HEK293 (cell line): ENCODE measurements around the gene SSPN.

Source experiments
- CTCF ChIA-PET: fragments of 350-600 bp; formaldehyde crosslinking; extraction: SDS; loops from one replicate; lab custom pipeline; 2021; ENCODE audit warnings: antibody characterized with exemption; lab: Yijun Ruan, JAX
- POLR2A ChIA-PET: fragments of 300-600 bp; formaldehyde crosslinking; extraction: SDS; loops from one replicate; lab custom pipeline; 2020; ENCODE audit warnings: antibody characterized with exemption, inconsistent platforms; lab: Yijun Ruan, JAX
- H3K27ac ChIP-seq: fragments of 200-500 bp; sonication (Bioruptor generic); 2 replicates; pipeline ENCODE4 v1.5.1; 2014; ENCODE audit warnings: low read depth, low read length, control low read depth, inconsistent platforms; ENCODE audit errors: extremely low read depth
- H3K36me3 ChIP-seq, 2 experiments: fragments of 200-500 bp in 1 of 2; sonication (Bioruptor generic) in 1 of 2; 1 replicate in 1 of 2; 2 replicates in 1 of 2; pipeline ENCODE4 v1.5.1; 2014 to 2017; ENCODE audit warnings: inconsistent platforms in 2 of 2, low read length in 2 of 2; ENCODE audit not compliant: control insufficient read depth in 2 of 2, insufficient read depth in 1 of 2
- H3K4me1 ChIP-seq: fragments of 200-500 bp; sonication (Bioruptor generic); 2 replicates; pipeline ENCODE4 v1.5.1; 2014; ENCODE audit warnings: mild to moderate bottlenecking, low read length, inconsistent platforms; ENCODE audit not compliant: control insufficient read depth, insufficient read depth
- H3K4me3 ChIP-seq: 2 replicates; pipeline ENCODE4 v1.5.1; 2011; ENCODE audit warnings: low read depth, mild to moderate bottlenecking, control low read depth, low read length, moderate library complexity
- H3K9me3 ChIP-seq: fragments of 200-500 bp; sonication (Bioruptor generic); 2 replicates; pipeline ENCODE4 v1.5.1; 2014; ENCODE audit warnings: low read depth, low read length, inconsistent platforms; ENCODE audit not compliant: control insufficient read depth, insufficient read depth
- BCL11A ChIP-seq: fragments of 450-650 bp; formaldehyde crosslinking; IDR thresholded peaks from 2 replicates; pipeline ENCODE4 v1.5.1; 2016; ENCODE audit warnings: low read depth, missing biosample characterization, missing genetic modification characterization
- GLIS2 ChIP-seq: fragments of 450-650 bp; formaldehyde crosslinking; IDR thresholded peaks from 2 replicates; pipeline ENCODE4 v1.5.1; 2016; ENCODE audit warnings: missing biosample characterization, missing genetic modification characterization
- SETDB1 ChIP-seq: IDR thresholded peaks from one replicate; pipeline ENCODE4 v1.6.1; 2017; ENCODE audit warnings: mild to moderate bottlenecking, low read length, moderate library complexity, mixed read lengths; ENCODE audit not compliant: insufficient read length
- SP7 ChIP-seq: fragments of 450-650 bp; formaldehyde crosslinking; IDR thresholded peaks from 2 replicates; pipeline ENCODE4 v1.5.1; 2016; ENCODE audit warnings: missing biosample characterization, missing genetic modification characterization
- ZNF138 ChIP-seq: fragments of 450-650 bp; formaldehyde crosslinking; IDR thresholded peaks from 2 replicates; pipeline ENCODE4 v1.5.1; 2016; ENCODE audit warnings: missing biosample characterization, missing genetic modification characterization, borderline replicate concordance
- ZNF2 ChIP-seq: fragments of 450-650 bp; formaldehyde crosslinking; IDR thresholded peaks from 2 replicates; pipeline ENCODE4 v1.5.1; 2016; ENCODE audit warnings: missing biosample characterization, missing genetic modification characterization
- ZNF335 ChIP-seq: fragments of 450-650 bp; formaldehyde crosslinking; conservative IDR thresholded peaks from 2 replicates; pipeline ENCODE4 v1.5.1; 2016; ENCODE audit warnings: missing biosample characterization, missing genetic modification characterization
- ZNF354C ChIP-seq: fragments of 450-650 bp; formaldehyde crosslinking; IDR thresholded peaks from 2 replicates; pipeline ENCODE4 v1.5.1; 2016; ENCODE audit warnings: missing biosample characterization, missing genetic modification characterization, low read depth, borderline replicate concordance
- ZNF558 ChIP-seq: fragments of 450-650 bp; formaldehyde crosslinking; IDR thresholded peaks from 2 replicates; pipeline ENCODE4 v1.5.1; 2016; ENCODE audit warnings: missing biosample characterization, missing genetic modification characterization
- ZNF585B ChIP-seq: fragments of 450-650 bp; formaldehyde crosslinking; IDR thresholded peaks from 2 replicates; pipeline ENCODE4 v1.5.1; 2016; ENCODE audit warnings: missing biosample characterization, missing genetic modification characterization
- ZNF610 ChIP-seq: fragments of 450-650 bp; formaldehyde crosslinking; IDR thresholded peaks from 2 replicates; pipeline ENCODE4 v1.5.1; 2016; ENCODE audit warnings: missing biosample characterization, missing genetic modification characterization, borderline replicate concordance
- ZNF626 ChIP-seq: fragments of 450-650 bp; sonication (Bioruptor Pico); formaldehyde crosslinking; IDR thresholded peaks from 2 replicates; pipeline ENCODE4 v1.5.1; 2018; ENCODE audit warnings: missing biosample characterization, missing genetic modification characterization, inconsistent platforms
- ZNF660 ChIP-seq: fragments of 450-650 bp; IDR thresholded peaks from 2 replicates; pipeline ENCODE4 v1.5.1; 2018; ENCODE audit warnings: missing biosample characterization, mild to moderate bottlenecking, missing genetic modification characterization
- ZNF670 ChIP-seq: fragments of 450-650 bp; formaldehyde crosslinking; IDR thresholded peaks from 2 replicates; pipeline ENCODE4 v1.5.1; 2016; ENCODE audit warnings: missing biosample characterization, missing genetic modification characterization, low read depth
- ZNF776 ChIP-seq: fragments of 450-650 bp; formaldehyde crosslinking; IDR thresholded peaks from 2 replicates; pipeline ENCODE4 v1.5.0; 2017; ENCODE audit warnings: missing biosample characterization, missing genetic modification characterization, borderline replicate concordance
- ZSCAN16 ChIP-seq: fragments of 450-650 bp; formaldehyde crosslinking; IDR thresholded peaks from 2 replicates; pipeline ENCODE4 v1.5.1; 2016; ENCODE audit warnings: missing biosample characterization, missing genetic modification characterization
- ZSCAN23 ChIP-seq: fragments of 450-650 bp; formaldehyde crosslinking; IDR thresholded peaks from 2 replicates; pipeline ENCODE4 v1.5.1; 2016; ENCODE audit warnings: missing biosample characterization, missing genetic modification characterization
- TF ChIP-seq, protein P1 (sequence below): fragments of 450-650 bp; formaldehyde crosslinking; IDR thresholded peaks from 2 replicates; pipeline ENCODE4 v1.5.1; 2016; ENCODE audit warnings: missing biosample characterization, missing genetic modification characterization
- TF ChIP-seq, protein P2 (sequence below): fragments of 450-650 bp; formaldehyde crosslinking; IDR thresholded peaks from 2 replicates; pipeline ENCODE4 v1.5.1; 2016; ENCODE audit warnings: missing biosample characterization, missing genetic modification characterization
- TF ChIP-seq, protein P3 (sequence below): fragments of 450-650 bp; formaldehyde crosslinking; IDR thresholded peaks from 2 replicates; pipeline ENCODE4 v1.5.1; 2017; ENCODE audit warnings: missing biosample characterization, missing genetic modification characterization
- TF ChIP-seq, protein P4 (sequence below): fragments of 450-650 bp; formaldehyde crosslinking; IDR thresholded peaks from 2 replicates; pipeline ENCODE4 v1.5.1; 2016; ENCODE audit warnings: missing biosample characterization, missing genetic modification characterization

SSPN gene

DNA sequence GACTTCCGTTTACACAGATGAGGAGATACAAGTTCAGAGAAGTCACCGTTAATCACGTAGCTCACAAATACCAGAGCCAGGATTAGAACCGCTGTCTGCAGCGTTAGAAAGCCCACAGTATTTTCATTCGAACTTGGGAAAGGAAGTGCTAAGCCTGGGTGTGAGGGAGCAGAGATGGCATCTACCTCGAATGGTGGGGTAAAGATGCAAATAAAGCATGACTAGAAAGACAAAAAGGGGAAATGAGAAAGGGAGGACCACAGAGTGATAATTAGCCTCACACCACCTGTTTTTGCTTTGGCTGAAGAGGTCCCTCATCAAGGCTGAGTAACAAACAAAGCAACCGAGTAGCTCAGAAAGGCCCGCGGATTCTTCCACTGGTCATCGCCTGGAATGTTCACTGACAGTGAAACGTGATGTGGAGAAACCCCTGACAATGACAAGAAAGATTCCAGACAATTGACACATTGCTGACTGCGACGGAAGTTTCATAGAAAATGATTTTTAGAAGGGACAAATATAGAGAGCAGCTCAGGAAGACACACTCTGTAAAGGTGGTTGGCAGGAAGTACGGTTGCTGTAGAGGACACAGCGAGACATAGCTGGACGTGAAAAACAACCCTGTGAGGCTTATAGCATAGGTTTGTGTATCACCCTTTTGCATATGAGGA, 39.0 kb upstream of the SSPN start (continued):
- TF ChIP-seq, protein P1, sequence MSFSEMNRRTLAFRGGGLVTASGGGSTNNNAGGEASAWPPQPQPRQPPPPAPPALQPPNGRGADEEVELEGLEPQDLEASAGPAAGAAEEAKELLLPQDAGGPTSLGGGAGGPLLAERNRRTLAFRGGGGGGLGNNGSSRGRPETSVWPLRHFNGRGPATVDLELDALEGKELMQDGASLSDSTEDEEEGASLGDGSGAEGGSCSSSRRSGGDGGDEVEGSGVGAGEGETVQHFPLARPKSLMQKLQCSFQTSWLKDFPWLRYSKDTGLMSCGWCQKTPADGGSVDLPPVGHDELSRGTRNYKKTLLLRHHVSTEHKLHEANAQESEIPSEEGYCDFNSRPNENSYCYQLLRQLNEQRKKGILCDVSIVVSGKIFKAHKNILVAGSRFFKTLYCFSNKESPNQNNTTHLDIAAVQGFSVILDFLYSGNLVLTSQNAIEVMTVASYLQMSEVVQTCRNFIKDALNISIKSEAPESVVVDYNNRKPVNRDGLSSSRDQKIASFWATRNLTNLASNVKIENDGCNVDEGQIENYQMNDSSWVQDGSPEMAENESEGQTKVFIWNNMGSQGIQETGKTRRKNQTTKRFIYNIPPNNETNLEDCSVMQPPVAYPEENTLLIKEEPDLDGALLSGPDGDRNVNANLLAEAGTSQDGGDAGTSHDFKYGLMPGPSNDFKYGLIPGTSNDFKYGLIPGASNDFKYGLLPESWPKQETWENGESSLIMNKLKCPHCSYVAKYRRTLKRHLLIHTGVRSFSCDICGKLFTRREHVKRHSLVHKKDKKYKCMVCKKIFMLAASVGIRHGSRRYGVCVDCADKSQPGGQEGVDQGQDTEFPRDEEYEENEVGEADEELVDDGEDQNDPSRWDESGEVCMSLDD (tag by site-specific recombination): no peak
- no peak for TF ChIP-seq ZNF558 (tag by site-specific recombination)

DNA sequence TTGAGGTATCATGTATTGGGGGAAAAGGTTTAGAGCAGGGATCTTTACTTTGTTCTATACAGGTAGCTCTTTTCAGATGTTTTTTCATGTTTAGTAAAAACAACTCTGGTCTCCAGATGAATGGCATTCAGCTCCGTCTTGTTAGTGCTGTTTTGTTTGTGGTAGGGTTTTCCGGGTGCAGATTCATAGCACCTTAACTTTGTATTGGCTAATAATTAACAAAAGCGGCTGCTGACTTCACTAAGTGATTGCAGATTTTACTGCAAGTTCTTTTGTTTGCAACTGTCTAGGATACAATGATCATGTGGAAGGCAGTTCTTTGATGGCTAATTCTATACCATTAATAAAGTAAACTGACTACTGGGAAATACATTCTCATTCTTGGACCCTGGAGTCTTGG, 38.4 kb upstream of the SSPN start:
- ChIA-PET CTCF (interaction anchor here (0.5 kb wide), 1 partner anchor 136 kb away, joined by 4 read pairs; no protein-coding TSS in a partner anchor), POLR2A (no interaction called here)
- Histone ChIP-seq H3K4me1 (peaks cover 6% of the 10 kb centered on the region; the same call in 1 of the 2 replicates), H3K36me3 (no peaks in the 10 kb centered on the region), H3K9me3 (no peaks in the 10 kb centered on the region), H3K4me3 (no peak overlapping the region), H3K27ac (no peak overlapping the region)
- TF ChIP-seq ZNF354C (tag by site-specific recombination): no peak
- no peak for TF ChIP-seq GLIS2
- no peak for TF ChIP-seq ZNF335 (tag by site-specific recombination)
- no peak for TF ChIP-seq SETDB1
- no peak for TF ChIP-seq SP7 (tag by site-specific recombination)
- TF ChIP-seq, protein P2, sequence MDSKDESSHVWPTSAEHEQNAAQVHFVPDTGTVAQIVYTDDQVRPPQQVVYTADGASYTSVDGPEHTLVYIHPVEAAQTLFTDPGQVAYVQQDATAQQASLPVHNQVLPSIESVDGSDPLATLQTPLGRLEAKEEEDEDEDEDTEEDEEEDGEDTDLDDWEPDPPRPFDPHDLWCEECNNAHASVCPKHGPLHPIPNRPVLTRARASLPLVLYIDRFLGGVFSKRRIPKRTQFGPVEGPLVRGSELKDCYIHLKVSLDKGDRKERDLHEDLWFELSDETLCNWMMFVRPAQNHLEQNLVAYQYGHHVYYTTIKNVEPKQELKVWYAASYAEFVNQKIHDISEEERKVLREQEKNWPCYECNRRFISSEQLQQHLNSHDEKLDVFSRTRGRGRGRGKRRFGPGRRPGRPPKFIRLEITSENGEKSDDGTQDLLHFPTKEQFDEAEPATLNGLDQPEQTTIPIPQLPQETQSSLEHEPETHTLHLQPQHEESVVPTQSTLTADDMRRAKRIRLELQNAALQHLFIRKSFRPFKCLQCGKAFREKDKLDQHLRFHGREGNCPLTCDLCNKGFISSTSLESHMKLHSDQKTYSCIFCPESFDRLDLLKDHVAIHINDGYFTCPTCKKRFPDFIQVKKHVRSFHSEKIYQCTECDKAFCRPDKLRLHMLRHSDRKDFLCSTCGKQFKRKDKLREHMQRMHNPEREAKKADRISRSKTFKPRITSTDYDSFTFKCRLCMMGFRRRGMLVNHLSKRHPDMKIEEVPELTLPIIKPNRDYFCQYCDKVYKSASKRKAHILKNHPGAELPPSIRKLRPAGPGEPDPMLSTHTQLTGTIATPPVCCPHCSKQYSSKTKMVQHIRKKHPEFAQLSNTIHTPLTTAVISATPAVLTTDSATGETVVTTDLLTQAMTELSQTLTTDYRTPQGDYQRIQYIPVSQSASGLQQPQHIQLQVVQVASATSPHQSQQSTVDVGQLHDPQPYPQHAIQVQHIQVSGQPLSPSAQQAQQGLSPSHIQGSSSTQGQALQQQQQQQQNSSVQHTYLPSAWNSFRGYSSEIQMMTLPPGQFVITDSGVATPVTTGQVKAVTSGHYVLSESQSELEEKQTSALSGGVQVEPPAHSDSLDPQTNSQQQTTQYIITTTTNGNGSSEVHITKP (tag by site-specific recombination): no peak
- TF ChIP-seq, protein P3, sequence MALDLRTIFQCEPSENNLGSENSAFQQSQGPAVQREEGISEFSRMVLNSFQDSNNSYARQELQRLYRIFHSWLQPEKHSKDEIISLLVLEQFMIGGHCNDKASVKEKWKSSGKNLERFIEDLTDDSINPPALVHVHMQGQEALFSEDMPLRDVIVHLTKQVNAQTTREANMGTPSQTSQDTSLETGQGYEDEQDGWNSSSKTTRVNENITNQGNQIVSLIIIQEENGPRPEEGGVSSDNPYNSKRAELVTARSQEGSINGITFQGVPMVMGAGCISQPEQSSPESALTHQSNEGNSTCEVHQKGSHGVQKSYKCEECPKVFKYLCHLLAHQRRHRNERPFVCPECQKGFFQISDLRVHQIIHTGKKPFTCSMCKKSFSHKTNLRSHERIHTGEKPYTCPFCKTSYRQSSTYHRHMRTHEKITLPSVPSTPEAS (tag by site-specific recombination): no peak
- TF ChIP-seq, protein P4, sequence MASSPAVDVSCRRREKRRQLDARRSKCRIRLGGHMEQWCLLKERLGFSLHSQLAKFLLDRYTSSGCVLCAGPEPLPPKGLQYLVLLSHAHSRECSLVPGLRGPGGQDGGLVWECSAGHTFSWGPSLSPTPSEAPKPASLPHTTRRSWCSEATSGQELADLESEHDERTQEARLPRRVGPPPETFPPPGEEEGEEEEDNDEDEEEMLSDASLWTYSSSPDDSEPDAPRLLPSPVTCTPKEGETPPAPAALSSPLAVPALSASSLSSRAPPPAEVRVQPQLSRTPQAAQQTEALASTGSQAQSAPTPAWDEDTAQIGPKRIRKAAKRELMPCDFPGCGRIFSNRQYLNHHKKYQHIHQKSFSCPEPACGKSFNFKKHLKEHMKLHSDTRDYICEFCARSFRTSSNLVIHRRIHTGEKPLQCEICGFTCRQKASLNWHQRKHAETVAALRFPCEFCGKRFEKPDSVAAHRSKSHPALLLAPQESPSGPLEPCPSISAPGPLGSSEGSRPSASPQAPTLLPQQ (tag by site-specific recombination): no peak
- TF ChIP-seq ZNF660 (tag by site-specific recombination): no peak
- TF ChIP-seq ZNF138: no peak
- TF ChIP-seq ZSCAN16 (tag by site-specific recombination): no peak
- TF ChIP-seq ZNF2: no peak
- TF ChIP-seq ZNF585B (tag by site-specific recombination): no peak
- no peak for TF ChIP-seq ZSCAN23 (tag by site-specific recombination)
- no peak for TF ChIP-seq ZNF776 (tag by site-specific recombination)
- TF ChIP-seq ZNF610 (tag by site-specific recombination): no peak
- TF ChIP-seq ZNF670 (tag by site-specific recombination): no peak
- TF ChIP-seq ZNF626 (tag by site-specific recombination): no peak
- no peak for TF ChIP-seq BCL11A
- TF ChIP-seq, protein P1 (tag by site-specific recombination): no peak
